GM19193 (cell line): ENCODE measurements around the gene ESR1.

Experiments
- POLR2A ChIP-seq: IDR thresholded peaks from 4 replicates; pipeline ENCODE4 v1.6.1; 2011; ENCODE audit not compliant: insufficient read depth, insufficient read length; ENCODE audit errors: extremely low read depth

The ESR1 gene

GRCh38 chr6:152087701-152088100 is 280.2 kb downstream of the ESR1 start:
- no peak for TF ChIP-seq POLR2A

DNA sequence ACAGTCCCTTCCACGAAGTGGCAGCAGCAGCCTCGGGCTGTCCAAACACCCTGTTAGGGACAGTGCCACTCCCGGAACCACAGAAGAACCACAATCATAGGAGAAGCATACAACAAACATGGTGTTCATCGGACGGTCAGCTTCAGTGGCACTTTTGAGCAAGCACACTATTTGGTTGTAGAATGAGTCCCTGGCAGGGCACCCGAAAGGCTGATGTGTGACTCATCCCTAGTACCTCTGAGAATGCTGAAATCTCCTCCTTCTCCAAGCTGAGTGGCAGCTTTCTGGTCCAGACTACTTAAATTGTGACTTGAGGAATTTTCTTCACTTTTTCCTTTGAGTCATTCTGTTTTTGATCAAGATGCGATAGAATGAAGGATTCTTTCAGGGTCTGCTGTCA is 282.5 kb downstream of the ESR1 start:
- no peak for TF ChIP-seq POLR2A

GRCh38 chr6:152091201-152091600 is 283.7 kb downstream of the ESR1 start:
- no peak for TF ChIP-seq POLR2A

GRCh38 chr6:152091851-152092341 is 284.4 kb downstream of the ESR1 start:
- TF ChIP-seq POLR2A, result no peak

DNA sequence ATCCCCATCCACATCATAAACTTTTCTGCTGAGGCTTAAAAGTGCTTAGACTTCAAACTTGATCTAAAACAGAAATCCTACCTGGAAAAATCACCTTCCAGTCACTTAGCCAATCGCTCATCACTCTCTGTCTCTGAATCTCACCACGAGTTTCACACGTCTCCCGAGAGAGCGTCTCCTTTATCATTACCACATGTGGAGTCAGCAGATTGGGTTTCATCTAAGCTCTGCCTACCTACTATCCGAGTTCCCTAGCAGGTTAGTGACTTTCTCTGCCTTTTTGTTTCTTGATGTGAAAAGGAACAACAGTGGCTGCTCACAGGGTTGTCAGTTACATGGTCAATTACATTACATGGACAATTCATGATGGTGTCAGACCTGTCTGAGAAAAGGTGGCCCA is 286.2 kb downstream of the ESR1 start:
- no peak for TF ChIP-seq POLR2A

DNA sequence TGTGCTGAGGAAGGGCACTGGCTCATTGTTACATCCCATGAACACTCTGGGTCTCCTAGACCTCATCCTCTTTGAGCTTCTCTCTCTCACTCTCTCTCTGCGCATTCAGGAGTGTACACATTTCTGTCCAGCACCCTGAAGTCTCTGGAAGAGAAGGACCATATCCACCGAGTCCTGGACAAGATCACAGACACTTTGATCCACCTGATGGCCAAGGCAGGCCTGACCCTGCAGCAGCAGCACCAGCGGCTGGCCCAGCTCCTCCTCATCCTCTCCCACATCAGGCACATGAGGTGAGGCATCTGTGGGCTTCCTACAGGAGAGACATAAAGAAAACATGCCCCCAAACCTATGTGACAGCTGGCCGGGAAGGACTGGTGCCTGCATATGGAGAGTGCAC is 286.8 kb downstream of the ESR1 start:
- no peak for TF ChIP-seq POLR2A

DNA sequence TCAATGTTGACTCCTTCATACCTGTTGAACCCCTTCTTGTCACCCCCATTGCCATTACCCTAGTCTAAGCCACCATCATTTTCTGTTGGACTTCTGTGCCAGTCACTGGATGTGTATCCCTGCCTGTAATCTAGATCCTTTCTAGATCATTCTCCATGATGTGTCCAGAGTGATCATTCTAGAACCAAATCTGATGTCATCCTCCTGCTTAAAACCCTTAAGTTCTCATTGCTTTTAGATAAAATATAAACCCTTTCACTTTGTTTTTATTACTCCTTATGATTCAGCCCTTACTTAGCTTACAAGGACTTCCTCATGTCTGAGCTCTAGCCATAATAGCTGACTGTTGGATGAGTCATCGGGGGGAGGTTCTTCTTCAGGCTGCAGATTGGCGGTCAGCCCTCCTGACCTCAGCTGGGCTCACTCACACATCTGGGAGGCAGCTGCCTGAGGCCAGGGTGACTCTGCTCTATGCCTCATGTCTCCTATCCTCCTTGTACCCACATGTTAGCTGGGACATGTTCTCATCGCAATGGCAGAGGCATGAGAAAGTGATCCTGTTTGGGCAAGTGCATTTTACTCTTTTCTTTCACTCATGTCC is 287.6 kb downstream of the ESR1 start:
- TF ChIP-seq POLR2A, result no peak

DNA sequence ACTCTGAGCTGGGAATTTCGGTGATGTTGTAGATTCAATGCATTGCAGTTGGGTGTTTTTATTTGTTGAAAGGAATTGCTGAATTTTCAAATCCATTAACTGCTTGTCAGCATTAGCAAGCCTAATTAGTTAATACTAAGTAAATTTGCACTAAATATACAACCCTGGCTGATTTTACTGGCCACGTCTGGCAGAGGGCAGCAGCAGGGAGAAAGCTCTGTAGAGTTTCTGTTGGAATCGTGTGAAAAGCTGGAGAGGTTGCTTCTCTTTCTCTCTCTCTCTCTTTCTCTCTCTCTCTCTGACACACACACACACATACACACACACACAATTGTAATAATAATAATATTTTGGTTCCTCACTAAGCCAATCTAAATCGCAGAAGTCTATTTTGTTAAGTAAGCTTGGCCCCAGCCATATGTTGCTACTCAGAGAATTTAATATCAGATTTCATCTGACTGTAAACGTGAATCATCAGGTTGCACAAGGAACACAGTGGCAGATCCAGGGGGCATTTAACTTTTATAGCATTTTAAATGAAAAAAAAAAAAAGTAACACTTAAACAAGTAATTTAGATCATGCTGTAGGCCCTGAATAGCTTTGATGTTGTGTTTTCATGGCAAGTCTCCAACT is 289.5 kb downstream of the ESR1 start:
- TF ChIP-seq POLR2A, result no peak

GRCh38 chr6:152098683-152099082 is 291.2 kb downstream of the ESR1 start:
- TF ChIP-seq POLR2A, result no peak

DNA sequence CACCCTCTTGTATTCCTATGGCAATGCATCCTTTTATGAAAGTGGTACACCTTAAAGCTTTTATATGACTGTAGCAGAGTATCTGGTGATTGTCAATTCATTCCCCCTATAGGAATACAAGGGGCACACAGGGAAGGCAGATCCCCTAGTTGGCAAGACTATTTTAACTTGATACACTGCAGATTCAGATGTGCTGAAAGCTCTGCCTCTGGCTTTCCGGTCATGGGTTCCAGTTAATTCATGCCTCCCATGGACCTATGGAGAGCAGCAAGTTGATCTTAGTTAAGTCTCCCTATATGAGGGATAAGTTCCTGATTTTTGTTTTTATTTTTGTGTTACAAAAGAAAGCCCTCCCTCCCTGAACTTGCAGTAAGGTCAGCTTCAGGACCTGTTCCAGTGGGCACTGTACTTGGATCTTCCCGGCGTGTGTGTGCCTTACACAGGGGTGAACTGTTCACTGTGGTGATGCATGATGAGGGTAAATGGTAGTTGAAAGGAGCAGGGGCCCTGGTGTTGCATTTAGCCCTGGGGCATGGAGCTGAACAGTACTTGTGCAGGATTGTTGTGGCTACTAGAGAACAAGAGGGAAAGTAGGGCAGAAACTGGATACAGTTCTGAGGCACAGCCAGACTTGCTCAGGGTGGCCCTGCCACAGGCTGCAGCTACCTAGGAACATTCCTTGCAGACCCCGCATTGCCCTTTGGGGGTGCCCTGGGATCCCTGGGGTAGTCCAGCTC is 292.1 kb downstream of the ESR1 start:
- TF ChIP-seq POLR2A, result no peak

DNA sequence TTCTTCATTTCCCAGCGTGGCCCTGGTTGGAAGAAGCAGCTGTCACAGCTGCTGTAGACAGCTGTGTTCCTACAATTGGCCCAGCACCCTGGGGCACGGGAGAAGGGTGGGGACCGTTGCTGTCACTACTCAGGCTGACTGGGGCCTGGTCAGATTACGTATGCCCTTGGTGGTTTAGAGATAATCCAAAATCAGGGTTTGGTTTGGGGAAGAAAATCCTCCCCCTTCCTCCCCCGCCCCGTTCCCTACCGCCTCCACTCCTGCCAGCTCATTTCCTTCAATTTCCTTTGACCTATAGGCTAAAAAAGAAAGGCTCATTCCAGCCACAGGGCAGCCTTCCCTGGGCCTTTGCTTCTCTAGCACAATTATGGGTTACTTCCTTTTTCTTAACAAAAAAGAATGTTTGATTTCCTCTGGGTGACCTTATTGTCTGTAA is 292.7 kb downstream of the ESR1 start:
- no peak for TF ChIP-seq POLR2A

DNA sequence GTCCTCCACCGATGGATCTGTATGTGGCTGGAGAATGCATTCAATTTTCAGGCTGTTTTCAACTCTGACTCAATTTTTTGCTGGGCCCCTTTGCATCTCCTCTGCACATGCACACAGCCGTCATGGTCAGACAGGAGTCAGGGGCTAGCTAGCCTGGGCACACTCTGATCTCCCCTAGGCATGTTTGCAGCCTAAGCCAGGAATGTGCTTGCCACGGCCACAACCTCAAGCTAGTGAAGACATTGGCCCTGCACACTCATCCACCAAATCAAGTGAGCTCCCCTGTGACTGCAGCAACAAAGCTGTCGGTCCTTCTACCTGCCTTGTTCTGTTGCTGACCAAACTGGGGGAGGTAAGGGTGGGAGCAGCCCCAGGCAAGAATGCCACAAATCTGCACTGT is 300.5 kb downstream of the ESR1 start:
- TF ChIP-seq POLR2A, result no peak

GRCh38 chr6:152110886-152111820 is 303.7 kb downstream of the ESR1 start:
- TF ChIP-seq POLR2A, result no peak

GRCh38 chr6:152112491-152113261 is 305.2 kb downstream of the ESR1 start:
- no peak for TF ChIP-seq POLR2A
